HS-27A (cell line): ENCODE results near the gene DDX18.
"Not testable (repeated sequence)": the region's sequence is repeated elsewhere in the genome, so short reads cannot be mapped to it uniquely, and the experiment has no call there.

Experiments
- DNase-seq: peaks from one replicate; pipeline ENCODE4 v3.0.0-alpha.2; 2012; ENCODE audit warnings: low read depth, missing footprints

Gene DDX18

GRCh38 chr2:117814417-117815264, at the start of gene DDX18:
DDX18 (plus strand) TSS chr2:117814691; CDS start chr2:117814778, 87 bp downstream.
- peak; percentile 99 for DNase-seq

- no peak for DNase-seq
Measured at GRCh38 chr2:117770730-117771129, 43.8 kb upstream of the DDX18 start.

GRCh38 chr2:117771969-117772630, 42.4 kb upstream of the DDX18 start:
- DNase-seq: no peak

- DNase-seq: no peak
Measured at GRCh38 chr2:117774716-117775115, 39.8 kb upstream of the DDX18 start.

GRCh38 chr2:117775703-117776219, 38.7 kb upstream of the DDX18 start:
- DNase-seq: no peak

DNA sequence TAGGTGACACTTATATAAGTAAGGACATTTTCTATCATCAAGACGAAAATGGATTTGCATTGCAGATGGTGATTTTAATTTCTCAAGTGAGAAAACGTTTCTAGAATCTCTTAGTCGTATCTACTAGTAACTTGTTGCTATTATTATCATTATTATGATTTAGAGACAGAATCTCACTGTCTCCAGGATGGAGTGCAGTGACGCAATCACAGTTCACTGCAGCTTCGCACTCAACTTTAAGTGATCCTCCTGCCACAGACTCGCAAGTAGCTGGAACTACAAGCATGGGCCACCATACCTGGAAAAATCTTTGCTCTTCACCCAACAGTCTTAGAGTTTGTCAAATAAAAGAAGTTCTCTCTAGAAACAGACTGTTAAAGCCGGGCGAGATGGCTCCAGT, 37.6 kb upstream of the DDX18 start:
- no peak for DNase-seq

GRCh38 chr2:117785740-117786139, 28.8 kb upstream of the DDX18 start:
- peak; percentile 22 for DNase-seq

GRCh38 chr2:117786520-117786919, 28.0 kb upstream of the DDX18 start:
- no peak for DNase-seq

DNA sequence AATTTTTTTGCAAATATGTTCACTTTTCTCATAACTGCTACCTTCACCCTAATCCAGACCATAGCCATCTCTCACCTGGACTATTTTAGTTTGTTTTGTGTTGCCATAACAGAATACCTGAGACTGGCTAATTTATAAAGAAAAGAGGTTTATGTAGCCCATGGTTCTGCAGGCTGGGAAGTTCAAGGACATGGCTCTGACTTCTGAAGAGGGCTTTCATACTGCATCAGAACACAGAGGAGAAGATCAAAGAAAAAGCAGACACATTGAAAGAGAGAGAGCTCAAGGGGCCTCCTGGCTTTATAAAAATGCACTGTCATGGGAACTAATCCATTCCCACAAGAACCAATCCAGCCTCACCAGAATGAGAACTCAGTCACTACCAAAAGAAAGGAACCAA, 25.0 kb upstream of the DDX18 start:
- no peak for DNase-seq

DNA sequence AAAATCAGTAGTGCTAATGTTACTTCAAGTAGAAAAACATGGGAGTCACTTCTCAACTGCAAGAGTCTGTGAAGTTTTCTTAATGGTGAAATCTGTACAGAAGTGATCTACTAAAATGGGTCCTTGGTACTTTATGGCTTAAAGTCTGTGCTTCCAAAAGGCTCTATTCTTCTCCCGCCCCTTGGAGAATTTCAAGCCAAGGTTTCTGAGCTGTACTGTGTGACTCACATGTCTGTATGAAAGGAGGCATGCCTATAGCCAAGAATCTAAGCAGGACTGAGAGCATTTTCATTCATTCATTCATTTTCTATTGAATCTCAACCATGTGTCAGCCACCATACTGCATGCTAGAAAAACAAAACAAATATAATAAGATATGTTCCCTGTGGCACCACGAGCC, 19.8 kb upstream of the DDX18 start:
- DNase-seq: no peak

GRCh38 chr2:117801826-117802225, 12.7 kb upstream of the DDX18 start:
- no peak for DNase-seq

DNA sequence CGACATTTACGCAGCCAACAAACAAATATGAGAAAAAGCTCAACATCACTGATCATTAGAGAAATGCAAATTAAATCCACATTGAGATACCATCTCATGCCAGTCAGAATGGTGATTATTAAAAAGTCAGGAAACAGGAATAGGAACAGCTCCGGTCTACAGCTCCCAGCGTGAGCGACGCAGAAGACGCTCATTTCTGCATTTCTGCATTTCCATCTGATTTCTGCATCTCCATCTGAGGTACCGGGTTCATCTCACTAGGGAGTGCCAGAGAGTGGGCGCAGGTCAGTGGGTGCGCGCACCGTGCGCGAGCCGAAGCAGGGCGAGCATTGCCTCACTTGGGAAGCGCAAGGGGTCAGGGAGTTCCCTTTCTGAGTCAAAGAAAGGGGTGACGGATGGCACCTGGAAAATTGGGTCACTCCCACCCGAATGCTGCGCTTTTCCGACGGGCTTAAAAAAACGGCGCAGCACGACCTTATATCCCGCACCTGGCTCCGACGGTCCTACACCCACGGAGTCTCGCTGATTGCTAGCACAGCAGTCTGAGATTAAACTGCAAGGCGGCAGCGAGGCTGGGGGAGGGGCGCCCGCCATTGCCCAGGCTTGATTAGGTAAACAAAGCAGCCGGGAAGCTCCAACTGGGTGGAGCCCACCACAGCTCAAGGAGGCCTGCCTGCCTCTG, 10.7 kb upstream of the DDX18 start:
- not testable (repeated sequence) for DNase-seq

DNA sequence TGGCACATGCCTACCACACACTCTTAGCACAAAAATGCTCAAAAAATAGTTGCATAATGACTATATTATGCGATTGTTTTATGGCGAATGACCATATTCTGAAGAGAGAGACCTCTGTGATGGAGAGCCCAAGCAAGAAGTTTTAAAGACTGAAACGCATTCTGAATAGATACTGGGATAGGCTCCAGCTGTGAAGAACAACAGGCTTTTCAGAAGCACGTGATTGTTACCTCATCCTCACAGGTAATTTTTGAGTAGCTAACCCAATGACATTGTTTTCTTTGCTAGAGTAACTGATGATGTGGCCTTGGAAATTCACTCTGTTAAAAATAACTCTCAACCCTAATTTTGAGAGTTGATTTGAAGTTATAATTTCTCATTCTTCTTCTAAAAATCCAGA, 2.0 kb upstream of the DDX18 start:
- DNase-seq: no peak

DNA sequence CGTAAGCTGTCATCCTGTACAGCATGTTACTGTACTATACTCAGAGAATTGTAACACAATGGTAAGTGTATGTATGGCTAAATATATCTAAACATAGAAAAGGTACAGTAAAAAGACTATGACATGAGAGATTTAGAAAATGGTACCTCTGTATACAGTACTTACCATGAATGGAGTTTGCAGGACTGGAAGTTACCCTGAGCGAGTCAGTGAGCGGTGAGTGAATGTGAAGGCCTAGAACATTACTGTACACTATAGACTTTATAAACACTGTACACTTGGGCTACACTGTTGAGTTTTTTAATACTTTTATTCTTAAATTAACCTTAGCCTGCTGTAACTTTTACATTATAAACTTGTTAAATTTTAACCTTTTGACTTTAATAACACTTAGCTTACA, 1.5 kb downstream of the DDX18 start:
- no peak for DNase-seq

DNA sequence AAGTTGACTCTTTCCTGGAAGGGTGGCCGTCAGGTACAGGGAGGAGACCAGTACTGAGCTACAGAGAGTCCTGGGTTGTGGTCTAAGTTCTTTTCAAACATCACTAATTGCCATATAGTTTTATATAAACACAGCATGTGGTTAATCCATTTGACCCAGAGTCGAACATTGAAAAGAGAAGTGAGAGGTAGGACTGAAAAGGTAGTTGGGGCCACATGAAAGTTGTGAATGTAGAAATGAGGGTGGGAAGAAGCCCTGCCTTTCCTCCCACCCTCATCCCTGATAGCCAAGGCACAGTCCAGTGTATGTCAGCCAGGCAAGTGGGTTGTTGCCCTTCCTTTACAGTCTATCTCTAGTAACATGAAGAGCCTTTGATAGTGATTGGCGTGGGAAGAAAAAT, 4.4 kb downstream of the DDX18 start:
- no peak for DNase-seq

DNA sequence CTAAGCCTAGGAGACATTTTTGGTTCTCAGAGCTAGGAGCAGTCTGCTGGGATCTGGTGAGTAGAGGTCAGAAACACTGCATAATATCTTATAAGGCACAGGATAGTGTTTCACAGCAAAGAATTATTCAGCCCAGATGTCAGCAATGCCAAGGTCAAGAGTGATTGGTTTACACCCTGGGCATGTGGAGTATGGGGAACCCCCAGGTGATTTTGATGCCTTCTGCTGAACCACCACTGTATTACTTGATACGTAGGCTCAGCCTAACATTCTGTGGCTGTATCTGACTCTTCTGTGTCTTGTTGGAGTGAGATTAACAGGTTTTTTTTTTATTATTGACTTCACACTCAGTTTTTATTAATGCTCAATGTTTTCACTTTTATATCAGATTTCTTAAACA, 6.0 kb downstream of the DDX18 start:
- no peak for DNase-seq

DNA sequence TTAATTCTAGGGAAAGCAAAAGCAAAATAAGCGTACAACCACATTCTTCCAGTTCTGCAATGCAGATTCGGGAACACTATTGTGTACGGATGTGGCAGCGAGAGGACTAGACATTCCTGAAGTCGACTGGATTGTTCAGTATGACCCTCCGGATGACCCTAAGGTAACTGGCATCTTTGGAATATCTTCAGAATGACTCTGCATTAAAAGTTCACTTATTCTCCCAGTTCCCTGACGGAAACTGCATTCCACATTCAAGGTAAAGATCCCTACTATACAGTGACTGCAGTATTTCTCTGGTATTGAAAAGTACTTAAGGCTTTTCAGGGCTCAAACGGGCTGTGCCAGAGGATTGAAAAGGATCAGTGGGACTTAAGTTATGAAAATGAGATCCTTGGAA, 10.9 kb downstream of the DDX18 start:
- no peak for DNase-seq

GRCh38 chr2:117827464-117827863, 13.0 kb downstream of the DDX18 start:
- not testable (repeated sequence) for DNase-seq

GRCh38 chr2:117828870-117829269, 14.4 kb downstream of the DDX18 start:
- no peak for DNase-seq

GRCh38 chr2:117832332-117832731, 17.8 kb downstream of the DDX18 start:
- no peak for DNase-seq

DNA sequence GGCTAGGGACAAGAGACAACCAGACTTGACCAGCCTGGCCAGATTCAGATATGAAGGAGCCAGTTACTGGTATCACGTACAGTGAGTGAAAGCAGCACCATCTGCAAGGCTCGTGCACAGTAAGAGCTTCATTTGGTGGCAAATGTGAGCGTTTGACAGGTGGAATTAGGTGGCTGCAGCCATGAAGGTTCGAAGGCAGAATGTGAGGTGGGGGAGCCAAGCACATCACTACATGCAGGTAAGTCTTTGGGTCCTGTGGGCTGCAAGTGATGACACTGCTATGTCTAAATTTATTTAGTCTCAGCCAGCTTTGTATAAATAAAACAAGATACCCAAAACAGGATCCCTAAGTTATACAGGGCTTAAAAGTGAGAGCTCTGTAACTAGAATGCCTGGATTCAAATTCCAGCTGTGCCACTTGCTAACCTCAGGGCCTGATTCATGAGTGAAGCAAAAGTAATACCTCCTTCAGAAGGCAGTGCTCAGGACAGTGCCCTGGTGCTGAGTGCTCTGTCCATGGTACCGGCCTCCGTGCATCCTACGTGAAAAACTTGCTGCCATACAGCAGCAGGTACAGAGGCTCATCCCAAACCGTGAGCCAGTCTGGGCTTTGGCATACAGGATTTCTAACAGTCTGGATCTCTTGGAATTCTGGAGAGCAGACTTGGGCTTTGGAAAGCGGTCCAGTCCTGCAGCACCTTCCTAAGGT, 18.6 kb downstream of the DDX18 start:
- no peak for DNase-seq

DNA sequence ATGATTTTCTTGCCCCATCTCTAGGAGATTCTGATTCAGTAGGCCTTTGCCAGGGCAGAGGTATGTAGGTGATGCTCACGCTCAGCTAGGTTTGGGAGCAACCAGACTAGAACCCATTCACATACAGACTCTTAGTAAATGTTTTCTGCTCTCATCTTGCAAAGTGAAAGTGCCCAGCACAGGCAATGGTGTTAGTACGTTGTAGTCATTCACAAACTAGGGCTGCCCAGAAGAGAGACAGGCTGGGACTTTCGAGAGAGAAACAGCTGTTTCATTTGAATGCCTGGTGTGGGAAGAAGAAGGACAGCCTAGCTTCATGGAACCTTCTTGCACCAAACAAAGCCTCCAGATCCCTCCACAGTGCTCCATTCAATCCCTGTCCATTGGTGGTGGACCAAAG, 19.4 kb downstream of the DDX18 start:
- DNase-seq: no peak
